ENCODE data around the gene PHGDH. TPM values are rescaled to one million over a fixed set of nuclear protein-coding genes. Genes with fewer than 3 reads are reported as not detected.

Gene PHGDH
- total and polyA plus RNA-seq, 2 donors from 2014 or later = 71.9 to 126 TPM

DNA sequence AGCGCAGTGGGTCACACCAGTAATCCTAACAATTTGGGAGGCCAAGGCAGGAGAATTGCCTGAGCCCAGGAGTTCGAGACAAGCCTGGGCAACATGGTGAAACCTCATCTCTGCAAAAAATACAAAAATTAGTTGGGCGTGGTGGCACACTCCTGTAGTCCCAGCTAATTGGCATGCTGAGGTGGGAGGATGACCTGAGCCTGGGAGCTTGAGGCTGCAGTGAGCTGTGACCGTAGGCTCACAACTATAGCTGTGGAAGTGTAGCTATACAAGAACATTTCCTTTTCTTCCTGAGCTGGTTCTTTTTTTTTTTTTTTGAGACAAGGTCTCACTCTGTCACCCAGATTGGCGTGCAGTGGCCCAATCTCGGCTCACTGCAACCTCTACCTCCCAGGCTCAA lies 44.6 kb upstream of the PHGDH start:
- Histone ChIP-seq H3K4me1 (ENCODE audit: control insufficient read depth in 2 of 3, insufficient read depth in 2 of 3, low read depth in 1 of 3, low read length in 3 of 3) (no peaks in the 10 kb centered on the region), H3K36me3 (ENCODE audit: control insufficient read depth in 2 of 3, insufficient read depth in 3 of 3, low read length in 3 of 3) (no peaks in the 10 kb centered on the region), H3K9ac (ENCODE audit: low read length in 3 of 3) (no peak overlapping the region), H3K27ac (ENCODE audit: low read depth in 2 of 2, low read length in 2 of 2) (no peak overlapping the region), H3K4me3 (ENCODE audit: low read length in 3 of 3) (no peak overlapping the region), H3K27me3 (ENCODE audit: control insufficient read depth, insufficient read depth, low read length) (no peaks in the 10 kb centered on the region), H3K9me3 (ENCODE audit: control insufficient read depth in 2 of 3, insufficient read depth in 1 of 3, low read length in 3 of 3) (no peaks in the 10 kb centered on the region)
- TF ChIP-seq, protein P1, sequence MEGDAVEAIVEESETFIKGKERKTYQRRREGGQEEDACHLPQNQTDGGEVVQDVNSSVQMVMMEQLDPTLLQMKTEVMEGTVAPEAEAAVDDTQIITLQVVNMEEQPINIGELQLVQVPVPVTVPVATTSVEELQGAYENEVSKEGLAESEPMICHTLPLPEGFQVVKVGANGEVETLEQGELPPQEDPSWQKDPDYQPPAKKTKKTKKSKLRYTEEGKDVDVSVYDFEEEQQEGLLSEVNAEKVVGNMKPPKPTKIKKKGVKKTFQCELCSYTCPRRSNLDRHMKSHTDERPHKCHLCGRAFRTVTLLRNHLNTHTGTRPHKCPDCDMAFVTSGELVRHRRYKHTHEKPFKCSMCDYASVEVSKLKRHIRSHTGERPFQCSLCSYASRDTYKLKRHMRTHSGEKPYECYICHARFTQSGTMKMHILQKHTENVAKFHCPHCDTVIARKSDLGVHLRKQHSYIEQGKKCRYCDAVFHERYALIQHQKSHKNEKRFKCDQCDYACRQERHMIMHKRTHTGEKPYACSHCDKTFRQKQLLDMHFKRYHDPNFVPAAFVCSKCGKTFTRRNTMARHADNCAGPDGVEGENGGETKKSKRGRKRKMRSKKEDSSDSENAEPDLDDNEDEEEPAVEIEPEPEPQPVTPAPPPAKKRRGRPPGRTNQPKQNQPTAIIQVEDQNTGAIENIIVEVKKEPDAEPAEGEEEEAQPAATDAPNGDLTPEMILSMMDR (IDR thresholded peaks at IDR 0.05; ENCODE audit: borderline replicate concordance, extremely low read depth, insufficient read depth) = no peak
- DNase-seq = peak in 3 of 5 donors; percentile 27 to 58 (median 50)
- no peak for FAIRE-seq
- intact Hi-C loops (cut with DNase I) = no loop called here

DNA sequence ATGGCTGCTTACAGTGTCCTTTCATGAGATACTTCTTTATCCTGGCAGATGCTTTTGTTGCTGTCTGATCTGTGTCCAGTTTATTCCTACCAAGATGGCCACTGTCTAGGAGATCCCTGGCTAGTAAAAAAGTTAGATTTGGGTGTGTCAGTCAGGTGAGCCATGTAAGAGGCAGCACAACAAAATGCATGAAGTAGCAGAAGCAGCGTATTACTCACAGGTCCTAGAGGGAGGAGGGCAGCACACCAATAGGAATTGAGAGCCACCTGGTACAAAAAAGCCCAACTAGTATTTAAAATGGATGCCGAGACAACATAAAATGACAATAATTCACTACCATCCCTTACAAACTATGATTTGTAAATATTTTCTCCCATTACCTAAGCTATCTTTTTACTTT lies 40.8 kb upstream of the PHGDH start:
- intact Hi-C loops (cut with DNase I) = no loop called here
- no peaks in the 10 kb centered on the region for H3K27me3 ChIP-seq (ENCODE audit: control insufficient read depth, insufficient read depth, low read length)
- H3K9ac ChIP-seq (ENCODE audit: low read length in 3 of 3) = no peak overlapping the region
- no peak for DNase-seq
- FAIRE-seq = no peak
- TF ChIP-seq, protein P1 (IDR thresholded peaks at IDR 0.05; ENCODE audit: borderline replicate concordance, extremely low read depth, insufficient read depth) = no peak
- H3K9me3 ChIP-seq (ENCODE audit: control insufficient read depth in 2 of 3, insufficient read depth in 1 of 3, low read length in 3 of 3) = no peaks in the 10 kb centered on the region
- no peaks in the 10 kb centered on the region for H3K36me3 ChIP-seq (ENCODE audit: control insufficient read depth in 2 of 3, insufficient read depth in 3 of 3, low read length in 3 of 3)
- H3K4me3 ChIP-seq (ENCODE audit: low read length in 3 of 3) = no peak overlapping the region
- H3K27ac ChIP-seq (ENCODE audit: low read depth in 2 of 2, low read length in 2 of 2) = no peak overlapping the region
- H3K4me1 ChIP-seq (ENCODE audit: control insufficient read depth in 2 of 3, insufficient read depth in 2 of 3, low read depth in 1 of 3, low read length in 3 of 3) = peaks cover 2 to 4% (median 2%) of the 10 kb centered on the region in 3 donors

DNA sequence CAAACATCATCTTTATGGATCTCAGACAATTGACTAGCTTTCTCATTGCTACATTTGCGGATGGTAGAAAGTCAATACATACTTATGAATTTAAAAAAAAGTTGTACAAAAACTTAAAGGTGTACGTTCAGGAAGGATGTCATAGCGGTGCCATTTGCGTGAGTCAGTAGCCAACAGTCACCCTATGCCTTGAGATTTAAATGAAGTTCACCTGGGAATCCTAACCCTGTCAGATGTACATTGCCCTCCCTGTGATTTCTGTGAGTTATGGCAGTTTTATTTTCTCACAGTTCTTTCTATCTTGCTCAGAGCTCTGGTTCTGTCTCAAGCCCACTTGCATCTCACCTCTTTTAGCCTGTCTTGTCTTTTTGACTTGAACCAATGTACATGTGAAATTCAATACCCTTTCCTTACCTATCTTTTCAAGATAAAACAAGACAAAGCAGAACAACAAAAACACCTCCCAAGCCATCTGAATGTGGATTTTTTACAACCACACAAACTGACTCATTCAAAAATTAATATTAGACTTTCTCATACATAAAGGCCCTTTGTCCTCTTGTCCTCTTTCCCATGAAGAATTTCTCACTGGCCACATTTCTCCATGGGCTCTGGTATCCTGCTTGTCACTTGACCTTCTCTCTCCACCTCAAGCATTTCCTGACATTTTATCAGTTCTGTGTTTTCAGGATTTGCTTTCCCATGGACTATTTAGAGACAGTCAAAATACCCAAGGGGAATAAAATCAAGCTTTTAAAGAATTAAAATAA lies 38.4 kb upstream of the PHGDH start:
- H3K9me3 ChIP-seq (ENCODE audit: control insufficient read depth in 2 of 3, insufficient read depth in 1 of 3, low read length in 3 of 3) = no peaks in the 10 kb centered on the region
- H3K27me3 ChIP-seq (ENCODE audit: control insufficient read depth, insufficient read depth, low read length) = no peaks in the 10 kb centered on the region
- DNase-seq (peak in 1 of 5 donors; percentile 22), FAIRE-seq (no peak)
- H3K4me3 ChIP-seq (ENCODE audit: low read length in 3 of 3) = no peak overlapping the region
- intact Hi-C loops (cut with DNase I) = no loop called here
- TF ChIP-seq, protein P1 (IDR thresholded peaks at IDR 0.05; ENCODE audit: borderline replicate concordance, extremely low read depth, insufficient read depth) = no peak
- H3K9ac ChIP-seq (ENCODE audit: low read length in 3 of 3) = no peak overlapping the region
- H3K36me3 ChIP-seq (ENCODE audit: control insufficient read depth in 2 of 3, insufficient read depth in 3 of 3, low read length in 3 of 3) = no peaks in the 10 kb centered on the region
- peak overlapping the region; percentile 13 to 35 for H3K27ac ChIP-seq (ENCODE audit: low read depth in 2 of 2, low read length in 2 of 2)
- peaks cover 2 to 4% (median 2%) of the 10 kb centered on the region in 3 donors for H3K4me1 ChIP-seq (ENCODE audit: control insufficient read depth in 2 of 3, insufficient read depth in 2 of 3, low read depth in 1 of 3, low read length in 3 of 3)

All from kidney (tissue), 14 donors.